ENCODE measurements around the gene STK32B. TPM values are rescaled to one million over a fixed set of nuclear protein-coding genes. Genes with fewer than 3 reads are reported as not detected.

Gene STK32B
- total and polyA plus RNA-seq, 7 donors: 0.14 to 0.73 (median 0.52) TPM

GRCh38 chr4:5192678-5193077 is 141.4 kb downstream of the STK32B start:
- 80 to 83% (median 82%) methylated on average over 12 of the region's 12 CpGs for WGBS, 3 donors
- no peak for ATAC-seq
- Histone ChIP-seq H3K27me3 (ENCODE audit: insufficient read depth in 3 of 3, low read length in 2 of 3) (no peaks in the 10 kb centered on the region), H3K4me1 (no peaks in the 10 kb centered on the region), H3K27ac (no peak overlapping the region), H3K36me3 (ENCODE audit: insufficient read depth in 1 of 2, low read depth in 1 of 2) (no peaks in the 10 kb centered on the region), H3K4me3 (no peak overlapping the region), H3K9me3 (no peaks in the 10 kb centered on the region)
- TF ChIP-seq CTCF (IDR thresholded peaks at IDR 0.05): no peak
- intact Hi-C loops (cut with DNase I): no loop called here
- DNase-seq: no peak

- no peaks in the 10 kb centered on the region for H3K27me3 ChIP-seq (ENCODE audit: insufficient read depth in 3 of 3, low read length in 2 of 3)
- WGBS, 3 donors: 78 to 79% (median 78%) methylated on average over 7 of the region's 7 CpGs
- H3K4me3 ChIP-seq: no peak overlapping the region
- intact Hi-C loops (cut with DNase I): no loop called here
- H3K36me3 ChIP-seq (ENCODE audit: insufficient read depth in 1 of 2, low read depth in 1 of 2): no peaks in the 10 kb centered on the region
- DNase-seq (no peak), ATAC-seq (no peak)
- H3K4me1 ChIP-seq: no peaks in the 10 kb centered on the region
- no peak for TF ChIP-seq CTCF (IDR thresholded peaks at IDR 0.05)
- no peak overlapping the region for H3K27ac ChIP-seq
- H3K9me3 ChIP-seq: no peaks in the 10 kb centered on the region
Observed at GRCh38 chr4:5198656-5199541, 147.6 kb downstream of the STK32B start.

GRCh38 chr4:5199912-5200311 is 148.6 kb downstream of the STK32B start:
- no peak for DNase-seq
- intact Hi-C loops (cut with DNase I): no loop called here
- H3K4me1 ChIP-seq: no peaks in the 10 kb centered on the region
- no peaks in the 10 kb centered on the region for H3K9me3 ChIP-seq
- TF ChIP-seq CTCF (IDR thresholded peaks at IDR 0.05): no peak
- H3K27ac ChIP-seq: no peak overlapping the region
- no peak for ATAC-seq
- no peak overlapping the region for H3K4me3 ChIP-seq
- no peaks in the 10 kb centered on the region for H3K27me3 ChIP-seq (ENCODE audit: insufficient read depth in 3 of 3, low read length in 2 of 3)
- WGBS, 3 donors: 69 to 71% (median 70%) methylated on average over 2 of the region's 2 CpGs
- no peaks in the 10 kb centered on the region for H3K36me3 ChIP-seq (ENCODE audit: insufficient read depth in 1 of 2, low read depth in 1 of 2)

- Histone ChIP-seq H3K36me3 (ENCODE audit: insufficient read depth in 1 of 2, low read depth in 1 of 2) (no peaks in the 10 kb centered on the region), H3K27ac (no peak overlapping the region), H3K27me3 (ENCODE audit: insufficient read depth in 3 of 3, low read length in 2 of 3) (no peaks in the 10 kb centered on the region), H3K4me1 (no peaks in the 10 kb centered on the region), H3K4me3 (no peak overlapping the region), H3K9me3 (no peaks in the 10 kb centered on the region)
- WGBS, 3 donors: 19 to 29% (median 26%) methylated on average over 3 of the region's 3 CpGs
- intact Hi-C loops (cut with DNase I): no loop called here
- DNase-seq (no peak), ATAC-seq (no peak)
- TF ChIP-seq CTCF (IDR thresholded peaks at IDR 0.05): no peak
Observed at GRCh38 chr4:5200513-5200912, 149.2 kb downstream of the STK32B start.

Data from psoas muscle (tissue), 8 donors.